ENCODE results near the gene PTCH2.

GRCh38 chr1:44817307-44817706 lies 25.7 kb downstream of the PTCH2 start:
- TF ChIP-seq CTCF (IDR thresholded peaks at IDR 0.05) (no peak), POLR2A (IDR thresholded peaks at IDR 0.05) (no peak)
